Stimulated activated CD4-positive, alpha-beta T cell treated with anti-CD3 and anti-CD28 coated beads, Interleukin-1b, Interleukin-23, amount 100 ng/mL, for 4 hours (primary cell): ENCODE measurements around the gene GPR35.

ENCODE experiments used
- DNase-seq, 2 donors: peaks; one replicate each; pipeline ENCODE4 v3.0.0-alpha.2; 2020; ENCODE audit warnings: low read depth in 2 of 2

The GPR35 gene

GRCh38 chr2:240638512-240639160 is 13.4 kb downstream of the GPR35 start:
- DNase-seq, result no peak

- no peak for DNase-seq
Observed at GRCh38 chr2:240639566-240639965, 14.3 kb downstream of the GPR35 start.

- no peak for DNase-seq
Observed at GRCh38 chr2:240640939-240641338, 15.7 kb downstream of the GPR35 start.

GRCh38 chr2:240642061-240642805 is 17.0 kb downstream of the GPR35 start:
- DNase-seq, result no peak

- DNase-seq, result no peak
Observed at GRCh38 chr2:240642806-240643092, 17.5 kb downstream of the GPR35 start.

GRCh38 chr2:240643093-240643810 is 18.0 kb downstream of the GPR35 start:
- DNase-seq, result no peak

GRCh38 chr2:240643811-240644150 is 18.5 kb downstream of the GPR35 start:
- no peak for DNase-seq

GRCh38 chr2:240644171-240644651 is 18.9 kb downstream of the GPR35 start:
- DNase-seq, result no peak

- no peak for DNase-seq
Observed at GRCh38 chr2:240644859-240645301, 19.6 kb downstream of the GPR35 start.

- no peak for DNase-seq
Observed at GRCh38 chr2:240645346-240645745, 20.1 kb downstream of the GPR35 start.

GRCh38 chr2:240645801-240646175 is 20.5 kb downstream of the GPR35 start:
- no peak for DNase-seq

- no peak for DNase-seq
Observed at GRCh38 chr2:240646176-240646899, 21.1 kb downstream of the GPR35 start.

GRCh38 chr2:240646900-240647502 is 21.7 kb downstream of the GPR35 start:
- DNase-seq, result no peak

GRCh38 chr2:240647503-240648154 is 22.3 kb downstream of the GPR35 start:
- no peak for DNase-seq

- no peak for DNase-seq
Observed at GRCh38 chr2:240648155-240648649, 22.9 kb downstream of the GPR35 start.

- no peak for DNase-seq
Observed at GRCh38 chr2:240648650-240649275, 23.5 kb downstream of the GPR35 start.

GRCh38 chr2:240649331-240649730 is 24.1 kb downstream of the GPR35 start:
- DNase-seq, result no peak

GRCh38 chr2:240650254-240650965 is 25.1 kb downstream of the GPR35 start:
- no peak for DNase-seq

GRCh38 chr2:240651185-240651584 is 25.9 kb downstream of the GPR35 start:
- DNase-seq, result no peak
